Measurements from ENCODE around the gene MCOLN1.

MCOLN1 gene

GRCh38 chr19:7480970-7481255 is 41.5 kb upstream of the MCOLN1 start:
- no peak for ATAC-seq
- TF ChIP-seq RARB (CRISPR knock-in tag; IDR thresholded peaks at IDR 0.05) (no peak), PPARA (CRISPR knock-in tag; IDR thresholded peaks at IDR 0.05; ENCODE audit: borderline replicate concordance) (no peak), GLIS3 (CRISPR knock-in tag; IDR thresholded peaks at IDR 0.05) (no peak), CSRNP3 (CRISPR knock-in tag; IDR thresholded peaks at IDR 0.05) (no peak), BACH2 (CRISPR knock-in tag; IDR thresholded peaks at IDR 0.05; ENCODE audit: borderline replicate concordance) (no peak), CSDC2 (CRISPR knock-in tag; IDR thresholded peaks at IDR 0.05) (no peak), CREB5 (CRISPR knock-in tag; IDR thresholded peaks at IDR 0.05; ENCODE audit: low read depth) (no peak), OSR1 (CRISPR knock-in tag; IDR thresholded peaks at IDR 0.05) (no peak), ZC3H10 (CRISPR knock-in tag; IDR thresholded peaks at IDR 0.05) (no peak), ZFP30 (CRISPR knock-in tag; IDR thresholded peaks at IDR 0.05) (no peak), ESRRG (CRISPR knock-in tag; IDR thresholded peaks at IDR 0.05) (no peak)

DNA sequence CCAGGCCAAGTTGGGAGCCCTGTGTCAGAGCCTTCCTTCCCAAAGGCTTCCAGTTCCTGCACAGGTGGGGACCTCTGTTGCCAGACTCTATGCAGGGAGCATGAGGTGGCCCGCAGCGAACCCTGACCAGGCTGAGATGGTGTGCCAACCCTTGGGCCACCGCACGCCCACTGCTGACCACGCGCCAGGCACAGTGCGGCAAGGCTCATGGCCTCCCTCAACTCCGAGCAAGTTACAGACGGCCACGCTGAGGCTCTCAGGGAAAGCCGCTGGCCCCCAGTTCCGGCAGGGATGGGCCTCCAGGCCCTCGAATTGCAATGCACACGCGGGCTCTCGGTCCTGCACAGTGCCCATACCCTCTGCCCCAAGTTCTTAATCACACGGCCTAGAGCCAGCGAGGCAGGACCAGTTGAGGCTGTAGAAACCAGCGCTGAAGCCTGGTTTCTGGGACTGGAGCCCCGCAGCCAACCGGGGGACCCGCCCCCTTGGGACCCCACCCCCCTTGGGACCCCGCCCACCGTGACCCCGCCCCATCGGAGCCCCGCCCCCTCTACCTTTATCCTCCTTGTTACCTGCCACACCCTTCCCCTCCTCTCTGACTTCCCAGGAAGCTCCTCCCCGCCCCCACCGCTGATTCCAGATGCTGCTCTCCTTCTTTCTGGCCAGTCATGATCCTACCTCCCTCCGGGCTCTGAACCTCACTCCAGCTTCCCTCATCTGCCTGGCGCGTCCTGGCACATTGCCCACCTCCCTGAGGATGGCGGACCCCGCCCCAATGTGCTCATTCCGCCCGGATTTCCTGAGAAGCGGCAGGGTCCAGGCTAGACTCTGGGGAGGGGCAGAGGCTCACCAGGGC is 39.6 kb upstream of the MCOLN1 start:
- no peak for TF ChIP-seq RARB (CRISPR knock-in tag; IDR thresholded peaks at IDR 0.05)
- TF ChIP-seq ZNF70 (CRISPR knock-in tag; IDR thresholded peaks at IDR 0.05): no peak
- no peak for TF ChIP-seq TCF4 (CRISPR knock-in tag; IDR thresholded peaks at IDR 0.05; ENCODE audit: borderline replicate concordance)
- no peak for TF ChIP-seq ZC3H10 (CRISPR knock-in tag; IDR thresholded peaks at IDR 0.05)
- no peak for TF ChIP-seq ESRRG (CRISPR knock-in tag; IDR thresholded peaks at IDR 0.05)
- TF ChIP-seq TOX (CRISPR knock-in tag; IDR thresholded peaks at IDR 0.05; ENCODE audit: borderline replicate concordance): no peak
- TF ChIP-seq SNAI2 (CRISPR knock-in tag; IDR thresholded peaks at IDR 0.05): no peak
- TF ChIP-seq ISL1 (CRISPR knock-in tag; IDR thresholded peaks at IDR 0.05): no peak
- TF ChIP-seq BACH2 (CRISPR knock-in tag; IDR thresholded peaks at IDR 0.05; ENCODE audit: borderline replicate concordance): no peak
- TF ChIP-seq ARNTL (CRISPR knock-in tag; IDR thresholded peaks at IDR 0.05; ENCODE audit: borderline replicate concordance, low read depth): no peak
- TF ChIP-seq, protein P1, sequence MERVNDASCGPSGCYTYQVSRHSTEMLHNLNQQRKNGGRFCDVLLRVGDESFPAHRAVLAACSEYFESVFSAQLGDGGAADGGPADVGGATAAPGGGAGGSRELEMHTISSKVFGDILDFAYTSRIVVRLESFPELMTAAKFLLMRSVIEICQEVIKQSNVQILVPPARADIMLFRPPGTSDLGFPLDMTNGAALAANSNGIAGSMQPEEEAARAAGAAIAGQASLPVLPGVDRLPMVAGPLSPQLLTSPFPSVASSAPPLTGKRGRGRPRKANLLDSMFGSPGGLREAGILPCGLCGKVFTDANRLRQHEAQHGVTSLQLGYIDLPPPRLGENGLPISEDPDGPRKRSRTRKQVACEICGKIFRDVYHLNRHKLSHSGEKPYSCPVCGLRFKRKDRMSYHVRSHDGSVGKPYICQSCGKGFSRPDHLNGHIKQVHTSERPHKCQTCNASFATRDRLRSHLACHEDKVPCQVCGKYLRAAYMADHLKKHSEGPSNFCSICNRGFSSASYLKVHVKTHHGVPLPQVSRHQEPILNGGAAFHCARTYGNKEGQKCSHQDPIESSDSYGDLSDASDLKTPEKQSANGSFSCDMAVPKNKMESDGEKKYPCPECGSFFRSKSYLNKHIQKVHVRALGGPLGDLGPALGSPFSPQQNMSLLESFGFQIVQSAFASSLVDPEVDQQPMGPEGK (CRISPR knock-in tag; IDR thresholded peaks at IDR 0.05; ENCODE audit: borderline replicate concordance): no peak
- no peak for TF ChIP-seq ZNF8 (CRISPR knock-in tag; IDR thresholded peaks at IDR 0.05)
- TF ChIP-seq OSR1 (CRISPR knock-in tag; IDR thresholded peaks at IDR 0.05): no peak
- TF ChIP-seq CREB5 (CRISPR knock-in tag; IDR thresholded peaks at IDR 0.05; ENCODE audit: low read depth): no peak
- TF ChIP-seq, protein P2, sequence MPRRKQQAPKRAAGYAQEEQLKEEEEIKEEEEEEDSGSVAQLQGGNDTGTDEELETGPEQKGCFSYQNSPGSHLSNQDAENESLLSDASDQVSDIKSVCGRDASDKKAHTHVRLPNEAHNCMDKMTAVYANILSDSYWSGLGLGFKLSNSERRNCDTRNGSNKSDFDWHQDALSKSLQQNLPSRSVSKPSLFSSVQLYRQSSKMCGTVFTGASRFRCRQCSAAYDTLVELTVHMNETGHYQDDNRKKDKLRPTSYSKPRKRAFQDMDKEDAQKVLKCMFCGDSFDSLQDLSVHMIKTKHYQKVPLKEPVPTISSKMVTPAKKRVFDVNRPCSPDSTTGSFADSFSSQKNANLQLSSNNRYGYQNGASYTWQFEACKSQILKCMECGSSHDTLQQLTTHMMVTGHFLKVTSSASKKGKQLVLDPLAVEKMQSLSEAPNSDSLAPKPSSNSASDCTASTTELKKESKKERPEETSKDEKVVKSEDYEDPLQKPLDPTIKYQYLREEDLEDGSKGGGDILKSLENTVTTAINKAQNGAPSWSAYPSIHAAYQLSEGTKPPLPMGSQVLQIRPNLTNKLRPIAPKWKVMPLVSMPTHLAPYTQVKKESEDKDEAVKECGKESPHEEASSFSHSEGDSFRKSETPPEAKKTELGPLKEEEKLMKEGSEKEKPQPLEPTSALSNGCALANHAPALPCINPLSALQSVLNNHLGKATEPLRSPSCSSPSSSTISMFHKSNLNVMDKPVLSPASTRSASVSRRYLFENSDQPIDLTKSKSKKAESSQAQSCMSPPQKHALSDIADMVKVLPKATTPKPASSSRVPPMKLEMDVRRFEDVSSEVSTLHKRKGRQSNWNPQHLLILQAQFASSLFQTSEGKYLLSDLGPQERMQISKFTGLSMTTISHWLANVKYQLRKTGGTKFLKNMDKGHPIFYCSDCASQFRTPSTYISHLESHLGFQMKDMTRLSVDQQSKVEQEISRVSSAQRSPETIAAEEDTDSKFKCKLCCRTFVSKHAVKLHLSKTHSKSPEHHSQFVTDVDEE (CRISPR knock-in tag; IDR thresholded peaks at IDR 0.05): no peak
- no peak for TF ChIP-seq CSRNP3 (CRISPR knock-in tag; IDR thresholded peaks at IDR 0.05)
- TF ChIP-seq ZNF565 (CRISPR knock-in tag; conservative IDR thresholded peaks at IDR 0.05; ENCODE audit: low read depth): no peak
- ATAC-seq: no peak; the same call in 2 of the 3 replicates
